Kidney epithelial cell (primary cell): ENCODE data around the gene JAKMIP2. TPM values are rescaled to one million over a fixed set of nuclear protein-coding genes. Genes with fewer than 3 reads are reported as not detected.

Experiments
- DNase-seq: peaks from one replicate; pipeline ENCODE4 v3.0.0-alpha.2; 2010; ENCODE audit warnings: low read depth
- H3K27me3 ChIP-seq: 2 replicates; pipeline ENCODE4 v1.6.0; 2011; ENCODE audit warnings: low read length; ENCODE audit not compliant: control insufficient read depth, insufficient read depth
- H3K36me3 ChIP-seq: 2 replicates; pipeline ENCODE4 v1.5.1; 2011; ENCODE audit warnings: low read length; ENCODE audit not compliant: control insufficient read depth, insufficient read depth
- H3K4me3 ChIP-seq: 2 replicates; pipeline ENCODE4 v1.5.1; 2011; ENCODE audit warnings: low read depth, mild to moderate bottlenecking, control low read depth, low read length
- CTCF ChIP-seq: IDR thresholded peaks from 2 replicates; pipeline ENCODE4 v1.5.1; 2011; ENCODE audit warnings: mild to moderate bottlenecking, moderate library complexity, low read length, control low read depth, inconsistent platforms; ENCODE audit not compliant: insufficient read depth, poor library complexity, severe bottlenecking
- total RNA-seq: library from RNA; depleted of rRNA; stranded (reverse); fragments of >200 nt; gene quantifications from 2 replicates; pipeline ENCODE4 v1.2.3, GENCODE V29; 2015

JAKMIP2 gene
- total RNA-seq, 1 donor from 2014 or later = 0.42 TPM

- no peak for DNase-seq
- Histone ChIP-seq H3K36me3 (no peaks in the 10 kb centered on the region), H3K27me3 (no peaks in the 10 kb centered on the region), H3K4me3 (no peak overlapping the region)
- no peak for TF ChIP-seq CTCF
These were observed 68.8 kb downstream of the JAKMIP2 start for GRCh38 chr5:147713550-147714295.

- no peaks in the 10 kb centered on the region for H3K36me3 ChIP-seq
- no peak for TF ChIP-seq CTCF
- H3K4me3 ChIP-seq = no peak overlapping the region
- DNase-seq = no peak
- no peaks in the 10 kb centered on the region for H3K27me3 ChIP-seq
These were observed 69.9 kb downstream of the JAKMIP2 start for GRCh38 chr5:147712598-147712997.

- no peak for TF ChIP-seq CTCF
- no peak overlapping the region for H3K4me3 ChIP-seq
- no peaks in the 10 kb centered on the region for H3K36me3 ChIP-seq
- DNase-seq = no peak
- H3K27me3 ChIP-seq = no peaks in the 10 kb centered on the region
These were observed 70.5 kb downstream of the JAKMIP2 start for GRCh38 chr5:147712019-147712418.

- Histone ChIP-seq H3K27me3 (no peaks in the 10 kb centered on the region), H3K36me3 (no peaks in the 10 kb centered on the region), H3K4me3 (no peak overlapping the region)
- no peak for TF ChIP-seq CTCF
- no peak for DNase-seq
These were observed 71.5 kb downstream of the JAKMIP2 start for GRCh38 chr5:147711019-147711418.

GRCh38 chr5:147708708-147709107, 73.8 kb downstream of the JAKMIP2 start:
- no peak for DNase-seq
- no peak for TF ChIP-seq CTCF
- no peaks in the 10 kb centered on the region for H3K27me3 ChIP-seq
- H3K36me3 ChIP-seq = no peaks in the 10 kb centered on the region
- no peak overlapping the region for H3K4me3 ChIP-seq

- H3K4me3 ChIP-seq = no peak overlapping the region
- no peaks in the 10 kb centered on the region for H3K27me3 ChIP-seq
- H3K36me3 ChIP-seq = no peaks in the 10 kb centered on the region
- no peak for DNase-seq
- TF ChIP-seq CTCF = no peak
These were observed 78.0 kb downstream of the JAKMIP2 start for GRCh38 chr5:147704544-147704943.
